ENCODE measurements around the gene ID3.

- TF ChIP-seq CTCF (IDR thresholded peaks at IDR 0.05): no peak
- no peak for TF ChIP-seq ZFX (IDR thresholded peaks at IDR 0.05; ENCODE audit: borderline replicate concordance)
These were observed 3.7 kb upstream of the ID3 start for GRCh38 chr1:23563003-23563402.
